Measurements from ENCODE around the gene MYH9. TPM values are rescaled to one million over a fixed set of nuclear protein-coding genes. Genes with fewer than 3 reads are reported as not detected.

MYH9 gene
- total RNA-seq, 1 experiment from 2014 or later = 653 TPM

- no peak for TF ChIP-seq CTCF (IDR thresholded peaks at IDR 0.05; ENCODE audit: unreplicated experiment)
- H3K4me1 Mint-ChIP-seq (ENCODE audit: insufficient read depth, unreplicated experiment) = peaks cover 61% of the 10 kb centered on the region
- H3K27me3 Mint-ChIP-seq (ENCODE audit: insufficient read depth, unreplicated experiment) = no peaks in the 10 kb centered on the region
- H3K9me3 Mint-ChIP-seq (ENCODE audit: unreplicated experiment) = no peaks in the 10 kb centered on the region
- BruUV-seq (replicated peaks) = no TSS peak
- H3K27ac Mint-ChIP-seq (ENCODE audit: low read depth, unreplicated experiment) = peak overlapping the region; percentile 68
- H3K36me3 Mint-ChIP-seq (ENCODE audit: insufficient read depth, unreplicated experiment) = peaks cover 99% of the 10 kb centered on the region
- ChIA-PET POLR2A (interaction anchor here (0.7 to 5.8 kb wide), 5 partner anchors 9 to 51 kb away, joined by 3 to 120 read pairs (median 6); partner anchors contain the start of gene MYH9), CTCF (interaction anchor here (0.6 kb wide), 1 partner anchor 61 kb away, joined by 3 read pairs; no protein-coding TSS in a partner anchor)
- H3K4me3 Mint-ChIP-seq (ENCODE audit: unreplicated experiment) = no peak overlapping the region
- DNase-seq (ENCODE audit: unreplicated experiment) = no peak
- intact Hi-C loops (cut with micrococcal nuclease) = no loop called here
These were observed 52.8 kb downstream of the MYH9 start for GRCh38 chr22:36334821-36335603.

- H3K27ac Mint-ChIP-seq (ENCODE audit: low read depth, unreplicated experiment) = peak overlapping the region; percentile 98
- no peak for TF ChIP-seq CTCF (IDR thresholded peaks at IDR 0.05; ENCODE audit: unreplicated experiment)
- BruUV-seq (replicated peaks) = no TSS peak
- H3K36me3 Mint-ChIP-seq (ENCODE audit: insufficient read depth, unreplicated experiment) = peaks cover 99% of the 10 kb centered on the region
- ChIA-PET CTCF (interaction anchor here (0.6 to 2.8 kb wide), 7 partner anchors 16 to 144 kb away, joined by 3 to 16 read pairs (median 4); no protein-coding TSS in a partner anchor), POLR2A (interaction anchor here (1.4 to 5.8 kb wide), 9 partner anchors 9 to 136 kb away, joined by 3 to 120 read pairs (median 25); partner anchors contain the start of gene MYH9)
- H3K9me3 Mint-ChIP-seq (ENCODE audit: unreplicated experiment) = no peaks in the 10 kb centered on the region
- intact Hi-C loops (cut with micrococcal nuclease) = no loop called here
- H3K4me3 Mint-ChIP-seq (ENCODE audit: unreplicated experiment) = no peak overlapping the region
- DNase-seq (ENCODE audit: unreplicated experiment) = no peak
- peaks cover 62% of the 10 kb centered on the region for H3K4me1 Mint-ChIP-seq (ENCODE audit: insufficient read depth, unreplicated experiment)
- no peaks in the 10 kb centered on the region for H3K27me3 Mint-ChIP-seq (ENCODE audit: insufficient read depth, unreplicated experiment)
These were observed 53.5 kb downstream of the MYH9 start for GRCh38 chr22:36334081-36334820.

- H3K27me3 Mint-ChIP-seq (ENCODE audit: insufficient read depth, unreplicated experiment) = no peaks in the 10 kb centered on the region
- no peak for DNase-seq (ENCODE audit: unreplicated experiment)
- peak overlapping the region; percentile 98 for H3K27ac Mint-ChIP-seq (ENCODE audit: low read depth, unreplicated experiment)
- CTCF ChIA-PET = interaction anchor here (0.7 to 2.8 kb wide), 9 partner anchors 9 to 1252 kb away, joined by 3 to 16 read pairs (median 4); no protein-coding TSS in a partner anchor
- no TSS peak for BruUV-seq (replicated peaks)
- H3K4me3 Mint-ChIP-seq (ENCODE audit: unreplicated experiment) = peak overlapping the region; percentile 64
- H3K36me3 Mint-ChIP-seq (ENCODE audit: insufficient read depth, unreplicated experiment) = peaks cover 99% of the 10 kb centered on the region
- intact Hi-C loops (cut with micrococcal nuclease) = loop anchor here (1.0 to 2.0 kb wide), 3 partner anchors 19 to 53 kb away; no protein-coding TSS in a partner anchor
- H3K4me1 Mint-ChIP-seq (ENCODE audit: insufficient read depth, unreplicated experiment) = peaks cover 64% of the 10 kb centered on the region
- no peaks in the 10 kb centered on the region for H3K9me3 Mint-ChIP-seq (ENCODE audit: unreplicated experiment)
- TF ChIP-seq CTCF (IDR thresholded peaks at IDR 0.05; ENCODE audit: unreplicated experiment) = no peak
- POLR2A ChIA-PET = interaction anchor here (0.6 to 5.8 kb wide), 13 partner anchors 9 to 196 kb away, joined by 3 to 120 read pairs (median 16); partner anchors contain the start of gene MYH9
These were observed 54.1 kb downstream of the MYH9 start for GRCh38 chr22:36333644-36334043.

Measured in MCF 10A (cell line).